GM18909 (cell line): ENCODE data around the gene TM2D3.

Experiments used
- ATAC-seq: cut with Tn5 transposase; IDR thresholded peaks from one replicate; pipeline ENCODE4 v1.9.1; 2021; ENCODE audit warnings: mild to moderate bottlenecking; ENCODE audit not compliant: unreplicated experiment, poor library complexity

TM2D3 gene

GRCh38 chr15:101609742-101610610 lies 42.2 kb downstream of the TM2D3 start:
- no peak for ATAC-seq

- ATAC-seq, result no peak
Measured at GRCh38 chr15:101608201-101608600, 44.0 kb downstream of the TM2D3 start.

GRCh38 chr15:101607108-101607507 lies 45.1 kb downstream of the TM2D3 start:
- no peak for ATAC-seq

GRCh38 chr15:101604124-101604874 lies 47.9 kb downstream of the TM2D3 start:
- ATAC-seq, result no peak

GRCh38 chr15:101602801-101603200 lies 49.4 kb downstream of the TM2D3 start:
- ATAC-seq, result no peak

GRCh38 chr15:101600035-101600434 lies 52.1 kb downstream of the TM2D3 start:
- ATAC-seq, result no peak

GRCh38 chr15:101599091-101599490 lies 53.1 kb downstream of the TM2D3 start:
- no peak for ATAC-seq

- ATAC-seq, result no peak
Measured at GRCh38 chr15:101597360-101597928, 54.7 kb downstream of the TM2D3 start.

- ATAC-seq, result no peak
Measured at GRCh38 chr15:101596633-101597032, 55.5 kb downstream of the TM2D3 start.
